ENCODE results near the gene CYP2J2. TPM values are rescaled to one million over a fixed set of nuclear protein-coding genes. Genes with fewer than 3 reads are reported as not detected.

The CYP2J2 gene
- total RNA-seq, 1 experiment from 2014 or later: 0.46 TPM

DNA sequence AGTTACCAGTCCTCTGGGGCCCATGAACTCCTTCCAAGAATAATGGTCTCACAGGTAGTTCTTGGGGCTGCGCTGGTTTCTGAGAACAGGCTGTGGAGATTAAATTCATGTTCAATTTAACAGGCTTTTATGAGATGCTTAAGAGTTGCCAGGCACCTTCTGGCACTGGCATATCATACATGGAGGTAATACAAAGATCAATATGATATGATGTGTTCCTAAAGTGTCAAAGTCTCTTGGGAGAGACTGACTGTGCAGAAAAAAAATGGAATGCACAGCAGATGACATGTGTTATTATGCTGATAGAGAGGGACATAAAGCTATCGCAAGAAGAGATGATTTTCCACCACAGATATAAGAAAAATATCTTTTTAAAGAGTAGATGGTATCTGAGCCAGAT is 6.8 kb downstream of the CYP2J2 start (continued):
- TF ChIP-seq, protein P1, sequence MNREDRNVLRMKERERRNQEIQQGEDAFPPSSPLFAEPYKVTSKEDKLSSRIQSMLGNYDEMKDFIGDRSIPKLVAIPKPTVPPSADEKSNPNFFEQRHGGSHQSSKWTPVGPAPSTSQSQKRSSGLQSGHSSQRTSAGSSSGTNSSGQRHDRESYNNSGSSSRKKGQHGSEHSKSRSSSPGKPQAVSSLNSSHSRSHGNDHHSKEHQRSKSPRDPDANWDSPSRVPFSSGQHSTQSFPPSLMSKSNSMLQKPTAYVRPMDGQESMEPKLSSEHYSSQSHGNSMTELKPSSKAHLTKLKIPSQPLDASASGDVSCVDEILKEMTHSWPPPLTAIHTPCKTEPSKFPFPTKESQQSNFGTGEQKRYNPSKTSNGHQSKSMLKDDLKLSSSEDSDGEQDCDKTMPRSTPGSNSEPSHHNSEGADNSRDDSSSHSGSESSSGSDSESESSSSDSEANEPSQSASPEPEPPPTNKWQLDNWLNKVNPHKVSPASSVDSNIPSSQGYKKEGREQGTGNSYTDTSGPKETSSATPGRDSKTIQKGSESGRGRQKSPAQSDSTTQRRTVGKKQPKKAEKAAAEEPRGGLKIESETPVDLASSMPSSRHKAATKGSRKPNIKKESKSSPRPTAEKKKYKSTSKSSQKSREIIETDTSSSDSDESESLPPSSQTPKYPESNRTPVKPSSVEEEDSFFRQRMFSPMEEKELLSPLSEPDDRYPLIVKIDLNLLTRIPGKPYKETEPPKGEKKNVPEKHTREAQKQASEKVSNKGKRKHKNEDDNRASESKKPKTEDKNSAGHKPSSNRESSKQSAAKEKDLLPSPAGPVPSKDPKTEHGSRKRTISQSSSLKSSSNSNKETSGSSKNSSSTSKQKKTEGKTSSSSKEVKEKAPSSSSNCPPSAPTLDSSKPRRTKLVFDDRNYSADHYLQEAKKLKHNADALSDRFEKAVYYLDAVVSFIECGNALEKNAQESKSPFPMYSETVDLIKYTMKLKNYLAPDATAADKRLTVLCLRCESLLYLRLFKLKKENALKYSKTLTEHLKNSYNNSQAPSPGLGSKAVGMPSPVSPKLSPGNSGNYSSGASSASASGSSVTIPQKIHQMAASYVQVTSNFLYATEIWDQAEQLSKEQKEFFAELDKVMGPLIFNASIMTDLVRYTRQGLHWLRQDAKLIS (CRISPR knock-in tag; IDR thresholded peaks at IDR 0.05; ENCODE audit: borderline replicate concordance): no peak
- no peak for TF ChIP-seq NR2C2 (CRISPR knock-in tag; IDR thresholded peaks at IDR 0.05)
- TF ChIP-seq TP53 (CRISPR knock-in tag; IDR thresholded peaks at IDR 0.05): no peak
- no peak for TF ChIP-seq ZNF512 (CRISPR knock-in tag; IDR thresholded peaks at IDR 0.05; ENCODE audit: borderline replicate concordance)
- no peak for TF ChIP-seq ZNF423 (CRISPR knock-in tag; IDR thresholded peaks at IDR 0.05)
- no peak for TF ChIP-seq GABPB1 (CRISPR knock-in tag; IDR thresholded peaks at IDR 0.05)
- TF ChIP-seq FOXJ3 (CRISPR knock-in tag; IDR thresholded peaks at IDR 0.05; ENCODE audit: borderline replicate concordance): no peak
- no peak for TF ChIP-seq NFATC4 (CRISPR knock-in tag; IDR thresholded peaks at IDR 0.05)
- TF ChIP-seq ERG (CRISPR knock-in tag; IDR thresholded peaks at IDR 0.05): no peak
- TF ChIP-seq PREB (CRISPR knock-in tag; IDR thresholded peaks at IDR 0.05; ENCODE audit: borderline replicate concordance): no peak
- TF ChIP-seq ZNF396 (CRISPR knock-in tag; IDR thresholded peaks at IDR 0.05; ENCODE audit: borderline replicate concordance): no peak
- no peak for TF ChIP-seq ELF4 (CRISPR knock-in tag; IDR thresholded peaks at IDR 0.05; ENCODE audit: low read depth)
- no peak for TF ChIP-seq HMGA2 (CRISPR knock-in tag; IDR thresholded peaks at IDR 0.05)

GRCh38 chr1:59917785-59918180 is 8.8 kb downstream of the CYP2J2 start:
- H3K36me3 Mint-ChIP-seq: no peaks in the 10 kb centered on the region
- H3K9me3 Mint-ChIP-seq: peaks cover 4% of the 10 kb centered on the region; the same call in 1 of the 2 replicates
- TF ChIP-seq ATF3 (CRISPR knock-in tag; conservative IDR thresholded peaks at IDR 0.05): no peak
- no peak for TF ChIP-seq SP1 (CRISPR knock-in tag; conservative IDR thresholded peaks at IDR 0.05)
- no peak for TF ChIP-seq ZNF416 (CRISPR knock-in tag; IDR thresholded peaks at IDR 0.05)
- TF ChIP-seq ETV6 (CRISPR knock-in tag; IDR thresholded peaks at IDR 0.05): no peak
- no peak for TF ChIP-seq USF2 (CRISPR knock-in tag; IDR thresholded peaks at IDR 0.05)
- no peak for TF ChIP-seq IRF2 (CRISPR knock-in tag; IDR thresholded peaks at IDR 0.05; ENCODE audit: borderline replicate concordance, low read depth)
- TF ChIP-seq ATF6 (CRISPR knock-in tag; IDR thresholded peaks at IDR 0.05): no peak
- TF ChIP-seq CREB1 (CRISPR knock-in tag; IDR thresholded peaks at IDR 0.05): no peak
- POLR2A ChIA-PET: interaction anchor here (0.6 kb wide), 1 partner anchor 24 kb away, joined by 3 read pairs; no protein-coding TSS in a partner anchor
- CTCF ChIA-PET: interaction anchor here (1.1 to 1.5 kb wide), 2 partner anchors 30 to 53 kb away, joined by 3 to 4 read pairs; no protein-coding TSS in a partner anchor
- H3K4me1 Mint-ChIP-seq: no peaks in the 10 kb centered on the region
- no peaks in the 10 kb centered on the region; the same call in 1 of the 2 replicates for H3K27me3 Mint-ChIP-seq (ENCODE audit: low read depth)
- H3K27ac Mint-ChIP-seq: no peak overlapping the region
- no peak for ATAC-seq
- H3K4me3 Mint-ChIP-seq: no peak overlapping the region
- DNase-seq (ENCODE audit: low spot score): no peak

Data from WTC11 (cell line).